Effector memory CD4-positive, alpha-beta T cell (primary cell): ENCODE results near the gene L3HYPDH.

Source experiments
- DNase-seq, 3 donors: peaks; one replicate each; pipeline ENCODE4 v3.0.0-alpha.2; 2020
- H3K27ac ChIP-seq: 2 replicates; pipeline ENCODE4 v1.7.0; 2013; ENCODE audit warnings: mild to moderate bottlenecking, low read length, moderate library complexity; ENCODE audit not compliant: insufficient read depth, poor library complexity, severe bottlenecking
- H3K27me3 ChIP-seq: replicated peaks from 2 replicates; pipeline ENCODE4 v1.7.0; 2013; ENCODE audit warnings: mild to moderate bottlenecking, low read length; ENCODE audit not compliant: insufficient read depth, control insufficient read depth, poor library complexity, severe bottlenecking
- H3K36me3 ChIP-seq: 2 replicates; pipeline ENCODE4 v1.7.0; 2013; ENCODE audit warnings: mild to moderate bottlenecking, low read length, moderate library complexity; ENCODE audit not compliant: control insufficient read depth, insufficient read depth
- H3K4me1 ChIP-seq: 2 replicates; pipeline ENCODE4 v1.7.0; 2013; ENCODE audit warnings: low read length, mild to moderate bottlenecking; ENCODE audit not compliant: control insufficient read depth, insufficient read depth, poor library complexity, severe bottlenecking
- H3K4me3 ChIP-seq: 2 replicates; pipeline ENCODE4 v1.7.0; 2013; ENCODE audit warnings: low read length, low read depth, mild to moderate bottlenecking; ENCODE audit not compliant: insufficient read depth, poor library complexity, severe bottlenecking
- H3K9me3 ChIP-seq: 2 replicates; pipeline ENCODE4 v1.7.0; 2013; ENCODE audit warnings: mild to moderate bottlenecking, low read length, moderate library complexity; ENCODE audit not compliant: control insufficient read depth

L3HYPDH gene

GRCh38 chr14:59435101-59435500 is 49.1 kb downstream of the L3HYPDH start:
- Histone ChIP-seq H3K9me3 (no peaks in the 10 kb centered on the region), H3K4me1 (no peaks in the 10 kb centered on the region), H3K4me3 (no peak overlapping the region), H3K27ac (no peak overlapping the region), H3K36me3 (no peaks in the 10 kb centered on the region), H3K27me3 (no peaks in the 10 kb centered on the region)
- DNase-seq = no peak

GRCh38 chr14:59429790-59430189 is 54.4 kb downstream of the L3HYPDH start:
- no peak for DNase-seq
- H3K27me3 ChIP-seq = no peaks in the 10 kb centered on the region
- no peaks in the 10 kb centered on the region for H3K4me1 ChIP-seq
- H3K9me3 ChIP-seq = no peaks in the 10 kb centered on the region
- H3K4me3 ChIP-seq = no peak overlapping the region
- no peak overlapping the region for H3K27ac ChIP-seq
- H3K36me3 ChIP-seq = no peaks in the 10 kb centered on the region

GRCh38 chr14:59428581-59429012 is 55.6 kb downstream of the L3HYPDH start:
- H3K36me3 ChIP-seq = no peaks in the 10 kb centered on the region
- H3K4me1 ChIP-seq = no peaks in the 10 kb centered on the region
- no peak for DNase-seq
- H3K27ac ChIP-seq = no peak overlapping the region
- H3K9me3 ChIP-seq = no peaks in the 10 kb centered on the region
- H3K27me3 ChIP-seq = no peaks in the 10 kb centered on the region
- H3K4me3 ChIP-seq = no peak overlapping the region

GRCh38 chr14:59427653-59428580 is 56.3 kb downstream of the L3HYPDH start:
- Histone ChIP-seq H3K9me3 (no peaks in the 10 kb centered on the region), H3K4me3 (no peak overlapping the region), H3K27me3 (no peaks in the 10 kb centered on the region), H3K27ac (no peak overlapping the region), H3K36me3 (no peaks in the 10 kb centered on the region), H3K4me1 (no peaks in the 10 kb centered on the region)
- no peak for DNase-seq

- Histone ChIP-seq H3K4me3 (no peak overlapping the region), H3K4me1 (no peaks in the 10 kb centered on the region), H3K27me3 (no peaks in the 10 kb centered on the region), H3K27ac (no peak overlapping the region), H3K9me3 (no peaks in the 10 kb centered on the region), H3K36me3 (no peaks in the 10 kb centered on the region)
- DNase-seq = no peak
Observed at GRCh38 chr14:59425322-59425935, 58.8 kb downstream of the L3HYPDH start.

- DNase-seq = no peak
- Histone ChIP-seq H3K27me3 (no peaks in the 10 kb centered on the region), H3K36me3 (no peaks in the 10 kb centered on the region), H3K4me1 (no peaks in the 10 kb centered on the region), H3K27ac (no peak overlapping the region), H3K9me3 (no peaks in the 10 kb centered on the region), H3K4me3 (no peak overlapping the region)
Observed at GRCh38 chr14:59424341-59425071, 59.7 kb downstream of the L3HYPDH start.
